Stimulated activated naive CD8-positive, alpha-beta T cell treated with anti-CD3 and anti-CD28 coated beads, Interleukin-15, Interleukin-2, amounts not matched to agents 100 ng/mL and 50 ng/mL, for 24 hours (primary cell): ENCODE data around the gene CDYL2.
A peak's percentile ranks its signal among the peaks of the same experiment; 100 is the strongest.
"Not testable (repeated sequence)": the region's sequence is repeated elsewhere in the genome, so short reads cannot be mapped to it uniquely, and the experiment has no call there.

ENCODE experiments used
- H3K27ac Mint-ChIP-seq: one replicate; pipeline ENCODE4 v1.8.0; 2021; ENCODE audit warnings: mild to moderate bottlenecking, mixed read lengths
- H3K27me3 Mint-ChIP-seq: one replicate; pipeline ENCODE4 v1.8.0; 2021; ENCODE audit warnings: mixed read lengths
- H3K36me3 Mint-ChIP-seq: one replicate; pipeline ENCODE4 v1.8.0; 2021; ENCODE audit warnings: low read depth, mixed read lengths
- H3K4me1 Mint-ChIP-seq: one replicate; pipeline ENCODE4 v1.8.0; 2021; ENCODE audit warnings: low read depth, mixed read lengths
- H3K4me3 Mint-ChIP-seq: one replicate; pipeline ENCODE4 v1.8.0; 2021; ENCODE audit warnings: mild to moderate bottlenecking, mixed read lengths
- H3K9me3 Mint-ChIP-seq: one replicate; pipeline ENCODE4 v1.8.0; 2021; ENCODE audit warnings: mixed read lengths

CDYL2 gene

DNA sequence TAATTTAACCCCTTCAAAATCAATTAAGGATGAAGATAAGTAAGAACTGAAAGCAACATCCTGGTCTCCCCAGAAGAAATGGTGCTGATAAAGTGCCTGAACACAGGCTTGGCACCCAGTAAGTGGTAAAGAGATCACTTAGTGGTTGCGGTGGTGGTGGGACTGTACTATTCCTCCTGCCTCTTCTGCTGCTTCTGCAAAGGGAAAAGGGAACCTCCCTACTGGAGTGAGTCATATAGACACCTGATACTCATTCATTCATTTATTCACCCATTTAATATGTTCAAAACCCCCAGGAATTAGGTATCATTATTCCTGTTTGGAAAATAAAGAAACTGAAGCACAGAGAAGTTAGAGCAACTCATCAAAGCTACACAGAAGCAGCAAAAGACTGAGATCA, 60.6 kb downstream of the CDYL2 start:
- H3K4me1 Mint-ChIP-seq, result peaks cover 38% of the 10 kb centered on the region
- peaks cover 19% of the 10 kb centered on the region for H3K36me3 Mint-ChIP-seq
- H3K27me3 Mint-ChIP-seq, result no peaks in the 10 kb centered on the region
- no peak overlapping the region for H3K4me3 Mint-ChIP-seq
- no peak overlapping the region for H3K27ac Mint-ChIP-seq
- peaks cover 15% of the 10 kb centered on the region for H3K9me3 Mint-ChIP-seq

DNA sequence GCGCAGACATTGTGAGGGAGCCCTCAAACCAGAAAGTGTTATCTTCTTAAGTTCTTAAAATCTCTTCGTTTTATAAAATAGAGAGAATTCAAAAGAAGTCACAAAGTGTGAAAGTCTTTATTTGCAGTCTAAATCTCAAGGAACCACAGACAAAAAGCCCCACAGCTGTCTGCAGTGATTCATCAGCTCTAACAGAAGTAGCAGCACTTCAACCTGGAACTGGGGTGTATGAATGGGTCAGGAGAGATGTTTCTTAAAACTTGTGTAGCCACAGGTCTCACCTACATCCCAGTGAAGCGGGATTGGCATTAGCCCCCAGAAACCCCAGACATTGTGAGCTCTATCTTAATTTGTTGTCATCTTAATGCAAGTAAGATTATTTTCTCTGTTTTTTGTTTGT, 61.1 kb downstream of the CDYL2 start:
- H3K4me3 Mint-ChIP-seq, result no peak overlapping the region
- H3K4me1 Mint-ChIP-seq, result peaks cover 40% of the 10 kb centered on the region
- H3K9me3 Mint-ChIP-seq, result peaks cover 12% of the 10 kb centered on the region

DNA sequence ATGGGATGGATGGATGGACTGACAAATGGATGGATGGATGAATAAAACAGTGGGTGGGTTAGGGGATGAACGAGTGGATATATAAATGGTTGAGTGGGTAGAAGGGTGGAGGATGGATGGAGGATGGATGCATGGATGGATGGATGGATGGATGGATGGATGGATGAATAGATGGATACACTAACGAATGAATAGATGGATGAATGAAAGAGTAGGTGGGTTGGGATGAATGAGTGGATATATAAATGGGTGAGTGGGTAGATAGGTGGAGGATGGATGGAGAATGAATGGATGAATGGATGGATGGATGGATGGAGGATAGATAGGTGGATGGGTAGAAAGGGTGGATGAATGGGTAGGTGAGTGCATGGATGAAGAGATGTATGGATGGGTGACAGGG, 62.1 kb downstream of the CDYL2 start:
- H3K36me3 Mint-ChIP-seq, result peaks cover 19% of the 10 kb centered on the region
- peaks cover 12% of the 10 kb centered on the region for H3K9me3 Mint-ChIP-seq
- no peak overlapping the region for H3K4me3 Mint-ChIP-seq
- H3K4me1 Mint-ChIP-seq, result peaks cover 40% of the 10 kb centered on the region
- H3K27ac Mint-ChIP-seq, result peak overlapping the region; percentile 22
- no peaks in the 10 kb centered on the region for H3K27me3 Mint-ChIP-seq

More for the DNA sequence above, 61.1 kb downstream of the CDYL2 start:
- Mint-ChIP-seq H3K27ac (no peak overlapping the region), H3K36me3 (peaks cover 19% of the 10 kb centered on the region), H3K27me3 (no peaks in the 10 kb centered on the region)

DNA sequence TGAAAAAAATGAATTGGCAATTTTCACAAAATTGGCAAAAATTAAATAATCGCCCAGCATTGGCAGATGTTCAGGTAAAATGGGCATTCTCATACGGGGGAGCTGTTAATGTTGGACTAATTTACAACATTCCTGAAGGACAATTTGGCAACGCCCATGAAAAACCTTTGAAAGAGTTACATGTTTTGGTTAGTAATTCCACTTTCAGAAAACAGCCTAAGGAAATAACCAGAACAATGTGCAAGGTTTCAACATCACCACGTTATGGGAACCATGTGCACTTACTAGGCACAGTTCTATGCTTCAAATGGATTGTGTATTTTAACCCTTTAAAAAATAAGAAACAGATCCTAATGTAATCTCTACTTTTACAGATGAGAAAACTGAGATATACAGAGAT, 62.7 kb downstream of the CDYL2 start:
- Mint-ChIP-seq H3K4me1 (peaks cover 40% of the 10 kb centered on the region), H3K27me3 (no peaks in the 10 kb centered on the region), H3K9me3 (peaks cover 12% of the 10 kb centered on the region), H3K27ac (no peak overlapping the region), H3K36me3 (peaks cover 19% of the 10 kb centered on the region), H3K4me3 (no peak overlapping the region)

DNA sequence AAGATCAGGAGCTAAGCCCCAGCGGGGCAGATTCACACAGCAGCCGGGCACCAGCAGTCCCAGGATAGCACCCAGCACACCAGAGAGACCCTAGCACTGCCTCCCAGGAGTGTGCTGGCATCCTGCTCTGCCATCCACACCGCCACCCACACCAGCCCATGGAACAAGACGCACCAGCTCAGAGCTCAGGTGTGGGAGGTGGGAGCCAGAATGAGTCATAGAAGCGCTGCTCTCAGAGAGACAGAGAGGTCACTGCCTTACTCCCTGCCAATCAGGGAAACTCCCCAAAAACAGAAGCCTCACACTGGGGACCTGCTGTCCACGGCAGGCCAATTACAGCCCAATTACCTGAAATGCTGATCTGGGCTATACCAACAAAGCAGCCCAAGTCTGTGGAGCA, 64.9 kb downstream of the CDYL2 start:
- peaks cover 34% of the 10 kb centered on the region for H3K4me1 Mint-ChIP-seq
- peaks cover 12% of the 10 kb centered on the region for H3K9me3 Mint-ChIP-seq
- H3K4me3 Mint-ChIP-seq, result no peak overlapping the region
- peaks cover 19% of the 10 kb centered on the region for H3K36me3 Mint-ChIP-seq
- no peak overlapping the region for H3K27ac Mint-ChIP-seq
- H3K27me3 Mint-ChIP-seq, result no peaks in the 10 kb centered on the region

DNA sequence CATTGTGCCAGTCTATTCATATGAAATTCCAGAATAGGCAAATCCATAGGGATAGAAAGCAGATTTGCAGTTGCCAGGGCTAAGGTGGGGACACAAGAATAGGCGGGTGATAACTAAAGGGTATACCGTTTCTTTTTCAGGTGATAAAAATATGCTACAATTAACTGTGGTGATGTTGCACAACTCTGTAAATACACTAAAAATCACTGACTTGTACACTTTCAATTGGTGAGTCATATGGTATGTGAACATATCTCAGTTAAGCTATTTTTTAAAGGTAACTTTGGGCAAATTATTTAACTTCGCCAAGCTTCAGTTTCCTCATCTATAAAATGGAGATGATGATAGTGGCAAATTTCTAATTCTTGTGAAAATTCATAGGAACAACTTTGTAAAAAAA, 65.9 kb downstream of the CDYL2 start:
- peaks cover 24% of the 10 kb centered on the region for H3K4me1 Mint-ChIP-seq
- no peak overlapping the region for H3K27ac Mint-ChIP-seq
- peaks cover 12% of the 10 kb centered on the region for H3K9me3 Mint-ChIP-seq
- H3K36me3 Mint-ChIP-seq, result peaks cover 19% of the 10 kb centered on the region
- H3K4me3 Mint-ChIP-seq, result no peak overlapping the region
- H3K27me3 Mint-ChIP-seq, result no peaks in the 10 kb centered on the region

DNA sequence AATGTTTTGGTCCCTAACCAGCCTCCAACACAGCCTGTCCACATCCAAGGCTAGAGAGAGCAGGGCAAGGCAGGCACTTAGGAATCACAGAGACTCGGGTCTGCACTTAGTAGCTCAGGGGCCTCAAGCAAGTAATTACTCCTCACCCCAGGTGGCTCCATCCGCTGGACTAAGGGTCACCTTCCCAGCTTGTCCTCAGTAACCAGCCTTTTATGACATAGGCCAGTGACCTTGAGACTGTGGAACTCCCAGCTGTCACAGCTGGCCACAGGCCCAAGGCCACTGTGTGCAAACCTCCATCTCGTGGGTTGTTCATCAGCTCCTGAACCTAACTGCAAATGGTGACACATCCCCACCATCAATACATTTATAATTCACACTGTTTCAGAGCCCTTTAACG, 68.6 kb downstream of the CDYL2 start:
- peaks cover 15% of the 10 kb centered on the region for H3K4me1 Mint-ChIP-seq
- H3K36me3 Mint-ChIP-seq, result peaks cover 8% of the 10 kb centered on the region
- H3K9me3 Mint-ChIP-seq, result peaks cover 13% of the 10 kb centered on the region

DNA sequence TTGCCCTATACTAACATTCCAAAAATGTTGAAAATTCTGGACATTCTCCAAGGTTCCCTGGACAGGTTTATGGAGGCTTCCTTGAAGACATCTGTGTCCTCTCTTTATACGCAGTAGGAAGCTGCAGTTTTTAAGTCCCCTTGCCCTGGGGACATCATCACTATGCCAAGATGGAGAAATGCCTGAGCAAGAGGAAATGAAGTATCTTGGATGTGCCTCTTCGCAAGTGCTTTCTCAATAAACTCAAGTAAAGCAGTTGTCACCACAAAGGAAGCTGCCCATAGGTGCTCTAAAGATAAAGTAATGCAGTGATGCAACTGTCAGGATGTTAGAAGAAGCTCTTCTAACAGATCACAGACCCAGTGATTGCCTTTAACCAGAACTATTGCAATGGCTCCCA, 71.0 kb downstream of the CDYL2 start:
- Mint-ChIP-seq H3K4me1 (no peaks in the 10 kb centered on the region), H3K36me3 (no peaks in the 10 kb centered on the region), H3K9me3 (peaks cover 11% of the 10 kb centered on the region), H3K27me3 (no peaks in the 10 kb centered on the region), H3K4me3 (no peak overlapping the region), H3K27ac (no peak overlapping the region)

More for the DNA sequence above, 68.6 kb downstream of the CDYL2 start:
- Mint-ChIP-seq H3K27ac (no peak overlapping the region), H3K4me3 (no peak overlapping the region), H3K27me3 (no peaks in the 10 kb centered on the region)

DNA sequence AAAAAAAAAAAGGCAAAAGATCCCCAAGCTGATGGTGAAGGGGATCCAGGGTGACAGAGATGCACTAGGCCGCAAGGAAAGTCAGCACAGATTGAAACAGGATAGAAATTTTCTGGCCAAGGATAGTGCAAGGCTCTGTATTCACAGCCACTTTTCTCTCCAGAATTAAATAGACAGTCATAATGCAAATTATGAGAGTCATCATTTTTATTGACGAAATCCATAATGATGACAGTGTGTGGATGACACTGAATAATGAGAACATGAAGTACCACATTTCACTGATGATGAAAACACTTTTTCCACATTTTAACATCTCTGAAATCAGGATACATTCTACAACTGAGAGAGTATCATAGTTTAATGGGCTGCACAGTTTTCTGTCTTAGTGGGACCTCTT, 72.5 kb downstream of the CDYL2 start:
- Mint-ChIP-seq H3K27ac (no peak overlapping the region), H3K4me1 (peaks cover 7% of the 10 kb centered on the region), H3K9me3 (peaks cover 11% of the 10 kb centered on the region), H3K27me3 (no peaks in the 10 kb centered on the region), H3K4me3 (no peak overlapping the region), H3K36me3 (no peaks in the 10 kb centered on the region)

DNA sequence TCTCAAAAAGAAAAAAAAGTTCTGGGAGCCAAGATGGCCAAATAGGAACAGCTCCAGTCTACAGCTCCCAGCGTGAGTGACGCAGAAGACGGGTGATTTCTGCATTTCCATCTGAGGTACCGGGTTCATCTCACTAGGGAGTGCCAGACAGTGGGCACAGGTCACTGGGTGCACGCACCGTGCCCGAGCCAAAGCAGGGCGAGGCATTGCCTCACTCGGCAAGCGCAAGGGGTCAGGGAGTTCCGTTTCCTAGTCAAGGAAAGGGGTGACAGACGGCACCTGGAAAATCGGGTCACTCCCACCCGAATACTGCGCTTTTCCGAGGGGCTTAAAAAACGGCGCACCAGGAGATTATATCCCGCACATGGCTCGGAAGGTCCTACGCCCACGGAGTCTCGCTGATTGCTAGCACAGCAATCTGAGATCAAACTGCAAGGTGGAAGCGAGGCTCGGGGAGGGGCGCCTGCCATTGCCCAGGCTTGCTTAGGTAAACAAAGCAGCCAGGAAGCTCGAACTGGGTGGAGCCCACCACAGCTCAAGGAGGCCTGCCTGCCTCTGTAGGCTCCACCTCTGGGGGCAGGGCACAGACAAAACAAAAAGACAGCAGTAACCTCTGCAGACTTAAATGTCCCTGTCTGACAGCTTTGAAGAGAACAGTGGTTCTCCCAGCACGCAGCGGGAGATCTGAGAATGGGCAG, 77.2 kb downstream of the CDYL2 start:
- not testable (repeated sequence) for H3K36me3 Mint-ChIP-seq, H3K4me3 Mint-ChIP-seq, H3K27ac Mint-ChIP-seq, H3K27me3 Mint-ChIP-seq
- Mint-ChIP-seq H3K4me1 (peaks cover 33% of the 10 kb centered on the region), H3K9me3 (peaks cover 11% of the 10 kb centered on the region)

DNA sequence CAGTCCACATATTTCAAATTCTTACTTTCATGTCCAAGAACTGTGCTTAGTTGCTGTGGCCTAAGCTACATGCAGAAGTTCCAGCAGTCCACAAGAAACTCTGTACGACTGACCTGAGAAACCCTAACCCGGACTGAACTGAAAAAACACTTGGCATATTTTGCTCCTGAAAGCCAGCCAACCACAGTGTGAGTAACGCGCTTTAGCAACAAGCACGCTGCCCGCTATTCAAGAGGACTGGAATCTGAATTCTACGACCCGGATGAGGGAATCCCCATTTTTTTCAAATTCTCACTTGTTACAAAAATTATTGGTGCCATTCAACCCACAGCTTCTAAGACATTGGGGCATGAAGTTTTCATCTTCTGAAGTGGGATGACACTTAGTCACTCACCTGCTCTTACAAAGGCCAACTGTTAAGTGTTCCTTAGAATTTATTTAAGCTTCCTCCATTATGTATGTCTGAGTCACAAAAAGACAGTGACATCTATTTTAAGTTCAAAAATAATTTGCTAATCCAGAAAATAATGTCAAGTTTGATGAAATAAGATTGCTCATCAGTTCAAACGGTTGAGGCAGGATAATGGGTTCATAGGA, 78.7 kb downstream of the CDYL2 start:
- H3K36me3 Mint-ChIP-seq, result no peaks in the 10 kb centered on the region
- no peak overlapping the region for H3K27ac Mint-ChIP-seq
- peaks cover under 1% of the 10 kb centered on the region for H3K9me3 Mint-ChIP-seq
- no peaks in the 10 kb centered on the region for H3K27me3 Mint-ChIP-seq
- peaks cover 33% of the 10 kb centered on the region for H3K4me1 Mint-ChIP-seq
- H3K4me3 Mint-ChIP-seq, result no peak overlapping the region

DNA sequence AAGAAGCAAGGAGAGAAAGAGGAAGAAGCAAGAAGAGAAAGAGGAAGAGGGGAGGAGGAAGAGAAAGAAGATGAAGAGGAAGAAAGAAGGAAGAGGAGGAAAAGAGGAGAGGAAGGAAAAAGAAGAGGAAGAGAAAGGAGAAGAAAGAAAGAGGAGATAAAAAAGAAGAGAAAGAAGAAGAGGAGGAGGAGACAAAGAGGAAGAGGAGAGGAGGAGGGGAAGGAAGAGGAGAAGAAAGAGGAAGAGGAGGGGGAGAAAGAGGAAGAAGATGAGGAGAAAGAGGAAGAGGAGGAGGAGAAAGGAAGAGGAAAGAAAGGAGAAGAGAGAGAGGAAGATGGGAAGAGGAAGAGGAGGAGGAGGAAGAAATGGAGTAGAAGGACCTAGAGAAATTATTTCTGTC, 80.4 kb downstream of the CDYL2 start:
- H3K4me1 Mint-ChIP-seq, result peaks cover 44% of the 10 kb centered on the region

DNA sequence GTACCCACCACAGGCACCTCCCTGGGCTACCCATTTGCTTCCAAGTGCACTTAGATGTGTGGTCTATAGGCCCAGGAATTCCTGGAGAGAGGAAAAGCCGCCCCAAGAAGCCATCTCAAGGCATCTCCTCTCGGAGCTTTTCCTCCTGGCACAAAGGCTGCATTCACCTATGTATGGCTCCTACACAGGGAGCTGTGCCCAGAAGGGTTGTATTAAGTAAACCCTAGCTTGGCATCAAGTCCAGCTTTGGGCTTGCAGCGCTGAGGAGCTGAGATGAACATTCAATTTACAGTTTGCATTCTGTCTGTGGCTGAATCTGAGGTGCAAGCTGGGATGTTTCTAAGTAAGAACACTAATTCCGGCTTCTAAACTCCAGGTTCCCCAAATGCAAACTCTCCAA, 81.3 kb downstream of the CDYL2 start:
- Mint-ChIP-seq H3K27ac (no peak overlapping the region), H3K36me3 (no peaks in the 10 kb centered on the region), H3K4me3 (no peak overlapping the region), H3K9me3 (no peaks in the 10 kb centered on the region), H3K27me3 (no peaks in the 10 kb centered on the region), H3K4me1 (peaks cover 44% of the 10 kb centered on the region)

More for the DNA sequence above, 80.4 kb downstream of the CDYL2 start:
- Mint-ChIP-seq H3K27ac (no peak overlapping the region), H3K27me3 (no peaks in the 10 kb centered on the region), H3K9me3 (no peaks in the 10 kb centered on the region), H3K4me3 (no peak overlapping the region), H3K36me3 (no peaks in the 10 kb centered on the region)

DNA sequence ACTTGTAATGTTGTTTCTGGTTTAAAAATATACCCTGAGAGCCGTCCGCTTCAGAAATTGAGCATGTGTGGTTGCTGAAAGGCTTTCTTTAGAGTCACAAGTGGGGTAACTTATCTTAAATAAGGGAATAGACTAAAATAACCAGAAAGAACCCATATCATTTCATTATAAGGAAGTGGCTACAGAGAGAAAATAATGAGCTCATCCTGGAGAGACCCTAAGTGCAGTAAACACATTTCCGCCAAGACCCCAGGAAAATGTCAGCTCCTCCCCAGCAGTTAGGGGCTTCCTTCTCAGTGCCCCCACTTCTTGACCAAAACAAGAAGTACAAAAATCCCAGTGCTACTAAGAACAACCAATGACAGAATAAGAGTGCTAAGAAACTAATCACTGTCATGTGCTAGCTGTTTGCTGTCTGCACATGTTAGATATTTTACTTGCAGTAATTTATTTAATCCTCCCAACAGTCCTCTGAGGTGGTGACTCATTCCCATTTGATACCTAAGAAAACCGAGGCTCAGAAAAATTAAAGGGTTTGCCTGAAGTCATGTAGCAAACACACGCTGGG, 83.5 kb downstream of the CDYL2 start:
- no peaks in the 10 kb centered on the region for H3K36me3 Mint-ChIP-seq
- no peaks in the 10 kb centered on the region for H3K9me3 Mint-ChIP-seq
- H3K4me1 Mint-ChIP-seq, result peaks cover 28% of the 10 kb centered on the region
- no peaks in the 10 kb centered on the region for H3K27me3 Mint-ChIP-seq
- peak overlapping the region; percentile 1 for H3K27ac Mint-ChIP-seq
- H3K4me3 Mint-ChIP-seq, result no peak overlapping the region

DNA sequence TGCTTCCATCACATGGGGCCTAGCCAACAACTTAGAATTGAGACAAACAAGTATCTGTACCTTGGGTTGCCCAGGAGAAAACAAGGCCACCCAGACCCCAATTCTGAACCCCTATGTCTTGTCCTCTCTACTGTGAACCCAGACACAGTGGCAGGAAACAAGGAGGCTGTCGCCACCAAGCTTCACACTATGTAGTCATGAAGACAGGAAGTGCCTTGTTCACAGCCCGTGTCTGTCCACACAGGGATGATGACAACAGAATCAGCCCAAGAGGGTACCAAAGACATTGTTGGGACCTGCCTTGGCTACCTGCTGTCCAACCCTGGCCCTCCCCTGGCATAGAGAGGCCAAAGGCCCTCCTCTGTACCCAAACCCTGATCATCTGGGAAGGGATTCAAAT, 84.8 kb downstream of the CDYL2 start:
- Mint-ChIP-seq H3K36me3 (no peaks in the 10 kb centered on the region), H3K27me3 (no peaks in the 10 kb centered on the region), H3K4me1 (peaks cover 15% of the 10 kb centered on the region), H3K9me3 (no peaks in the 10 kb centered on the region), H3K4me3 (no peak overlapping the region), H3K27ac (no peak overlapping the region)
